Measurements from ENCODE around the gene ZNF766. TPM values are rescaled to one million over a fixed set of nuclear protein-coding genes. Genes with fewer than 3 reads are reported as not detected.

Gene ZNF766
- 10 to 100 TPM in 1 of 2 donors, 1 to 10 TPM in 1; 6.8 to 16.9 TPM for total RNA-seq

- peak; percentile 89 for DNase-seq (ENCODE audit: low spot score)
- Histone ChIP-seq H3K36me3 (no peaks in the 10 kb centered on the region), H3K27me3 (replicated peaks; ENCODE audit: insufficient read depth) (no peaks in the 10 kb centered on the region), H3K9me3 (no peaks in the 10 kb centered on the region), H3K27ac (peak within 1 kb of the TSS; percentile 97 to 99), H3K4me3 (peak within 1 kb of the TSS; percentile 94), H3K4me1 (ENCODE audit: control insufficient read depth in 1 of 2, low read depth in 2 of 2) (peaks cover 5 to 18% of the 10 kb centered on the region in 2 donors)
- ATAC-seq (ENCODE audit: insufficient number of reproducible peaks, low FRiP score, low read depth): peak; percentile 97
- TF ChIP-seq, protein P1, sequence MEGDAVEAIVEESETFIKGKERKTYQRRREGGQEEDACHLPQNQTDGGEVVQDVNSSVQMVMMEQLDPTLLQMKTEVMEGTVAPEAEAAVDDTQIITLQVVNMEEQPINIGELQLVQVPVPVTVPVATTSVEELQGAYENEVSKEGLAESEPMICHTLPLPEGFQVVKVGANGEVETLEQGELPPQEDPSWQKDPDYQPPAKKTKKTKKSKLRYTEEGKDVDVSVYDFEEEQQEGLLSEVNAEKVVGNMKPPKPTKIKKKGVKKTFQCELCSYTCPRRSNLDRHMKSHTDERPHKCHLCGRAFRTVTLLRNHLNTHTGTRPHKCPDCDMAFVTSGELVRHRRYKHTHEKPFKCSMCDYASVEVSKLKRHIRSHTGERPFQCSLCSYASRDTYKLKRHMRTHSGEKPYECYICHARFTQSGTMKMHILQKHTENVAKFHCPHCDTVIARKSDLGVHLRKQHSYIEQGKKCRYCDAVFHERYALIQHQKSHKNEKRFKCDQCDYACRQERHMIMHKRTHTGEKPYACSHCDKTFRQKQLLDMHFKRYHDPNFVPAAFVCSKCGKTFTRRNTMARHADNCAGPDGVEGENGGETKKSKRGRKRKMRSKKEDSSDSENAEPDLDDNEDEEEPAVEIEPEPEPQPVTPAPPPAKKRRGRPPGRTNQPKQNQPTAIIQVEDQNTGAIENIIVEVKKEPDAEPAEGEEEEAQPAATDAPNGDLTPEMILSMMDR (IDR thresholded peaks at IDR 0.05): no peak
These were observed at the start of gene ZNF766 for GRCh38 chr19:52269338-52270261. Gene ZNF766, plus strand, starts transcription at chr19:52269587. Its CDS starts 27 bp downstream, at chr19:52269614.

DNA sequence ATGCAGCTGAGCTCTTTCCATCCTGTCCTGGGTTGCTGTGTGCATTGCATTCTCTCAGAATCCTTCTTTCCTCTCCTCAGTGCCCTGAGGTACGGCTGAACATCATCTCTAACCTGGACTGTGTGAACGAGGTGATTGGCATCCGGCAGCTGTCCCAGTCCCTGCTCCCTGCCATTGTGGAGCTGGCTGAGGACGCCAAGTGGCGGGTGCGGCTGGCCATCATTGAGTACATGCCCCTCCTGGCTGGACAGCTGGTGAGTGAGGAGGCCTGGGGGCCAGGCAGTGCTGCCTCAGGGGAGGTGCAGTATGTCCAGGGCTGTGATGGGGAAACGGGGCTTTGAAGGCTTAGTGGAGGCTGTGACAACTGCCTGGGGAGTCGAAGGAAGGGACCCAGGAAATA, 49.8 kb upstream of the ZNF766 start:
- Histone ChIP-seq H3K27me3 (replicated peaks; ENCODE audit: insufficient read depth) (no peaks in the 10 kb centered on the region), H3K4me3 (no peak overlapping the region), H3K36me3 (peaks cover 96% of the 10 kb centered on the region), H3K4me1 (ENCODE audit: control insufficient read depth in 1 of 2, low read depth in 2 of 2) (no peaks in the 10 kb centered on the region), H3K9me3 (no peaks in the 10 kb centered on the region), H3K27ac (no peak overlapping the region)
- TF ChIP-seq, protein P1 (IDR thresholded peaks at IDR 0.05): no peak
- DNase-seq (ENCODE audit: low spot score) (no peak), ATAC-seq (ENCODE audit: insufficient number of reproducible peaks, low FRiP score, low read depth) (no peak)

GRCh38 chr19:52221031-52221430, 48.4 kb upstream of the ZNF766 start:
- DNase-seq (ENCODE audit: low spot score): no peak
- TF ChIP-seq, protein P1 (IDR thresholded peaks at IDR 0.05): no peak
- H3K9me3 ChIP-seq: no peaks in the 10 kb centered on the region
- no peak for ATAC-seq (ENCODE audit: insufficient number of reproducible peaks, low FRiP score, low read depth)
- no peak overlapping the region for H3K27ac ChIP-seq
- no peaks in the 10 kb centered on the region for H3K27me3 ChIP-seq (replicated peaks; ENCODE audit: insufficient read depth)
- no peak overlapping the region for H3K4me3 ChIP-seq
- H3K4me1 ChIP-seq (ENCODE audit: control insufficient read depth in 1 of 2, low read depth in 2 of 2): no peaks in the 10 kb centered on the region
- H3K36me3 ChIP-seq: peaks cover 94% of the 10 kb centered on the region

DNA sequence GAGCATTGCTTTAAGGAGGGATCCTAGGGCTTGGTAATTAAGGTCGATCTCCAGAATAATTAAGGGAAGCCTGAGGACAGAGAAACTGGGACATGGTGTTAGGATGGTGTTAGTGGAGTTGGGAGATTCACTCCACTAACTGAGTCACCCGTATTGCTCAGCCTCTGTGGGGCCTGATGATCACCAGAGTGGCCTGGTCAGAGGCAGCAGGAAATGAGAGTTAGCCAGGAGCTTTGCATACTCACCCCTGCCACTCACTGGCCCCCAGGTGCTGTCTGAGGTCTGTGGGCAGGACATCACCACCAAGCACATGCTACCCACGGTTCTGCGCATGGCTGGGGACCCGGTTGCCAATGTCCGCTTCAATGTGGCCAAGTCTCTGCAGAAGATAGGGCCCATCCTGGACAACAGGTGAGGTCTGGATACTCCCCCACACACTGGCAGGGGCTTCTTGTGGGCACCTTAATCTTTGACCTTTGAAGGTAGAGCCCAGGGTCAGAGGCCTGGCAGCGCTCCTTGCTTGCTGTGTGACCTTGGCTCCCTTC, 47.5 kb upstream of the ZNF766 start:
- Histone ChIP-seq H3K9me3 (no peaks in the 10 kb centered on the region), H3K27me3 (replicated peaks; ENCODE audit: insufficient read depth) (no peaks in the 10 kb centered on the region), H3K27ac (no peak overlapping the region), H3K4me1 (ENCODE audit: control insufficient read depth in 1 of 2, low read depth in 2 of 2) (no peaks in the 10 kb centered on the region), H3K4me3 (no peak overlapping the region), H3K36me3 (peaks cover 94% of the 10 kb centered on the region)
- no peak for ATAC-seq (ENCODE audit: insufficient number of reproducible peaks, low FRiP score, low read depth)
- DNase-seq (ENCODE audit: low spot score): no peak
- TF ChIP-seq, protein P1 (IDR thresholded peaks at IDR 0.05): no peak

- ATAC-seq (ENCODE audit: insufficient number of reproducible peaks, low FRiP score, low read depth) (no peak), DNase-seq (ENCODE audit: low spot score) (no peak)
- TF ChIP-seq, protein P1 (IDR thresholded peaks at IDR 0.05): no peak
- Histone ChIP-seq H3K27me3 (replicated peaks; ENCODE audit: insufficient read depth) (no peaks in the 10 kb centered on the region), H3K4me3 (no peak overlapping the region), H3K4me1 (ENCODE audit: control insufficient read depth in 1 of 2, low read depth in 2 of 2) (no peaks in the 10 kb centered on the region), H3K36me3 (peaks cover 83% of the 10 kb centered on the region), H3K27ac (no peak overlapping the region), H3K9me3 (no peaks in the 10 kb centered on the region)
These were observed 45.2 kb upstream of the ZNF766 start for GRCh38 chr19:52224211-52224610.
